GM19468 (cell line): ENCODE results near the gene TMEM267.
"Not testable (repeated sequence)": the region's sequence is repeated elsewhere in the genome, so short reads cannot be mapped to it uniquely, and the experiment has no call there.

Experiments
- ATAC-seq: cut with Tn5 transposase; IDR thresholded peaks from one replicate; pipeline ENCODE4 v1.9.1; 2021; ENCODE audit warnings: mild to moderate bottlenecking, moderate library complexity, moderate number of reproducible peaks; ENCODE audit not compliant: unreplicated experiment; ENCODE audit errors: extremely low read depth

Gene TMEM267

GRCh38 chr5:43483298-43484105, at the start of gene TMEM267:
TSS of gene TMEM267 (minus strand) at chr5:43483865. CDS start at chr5:43453969, 29,896 bp downstream.
- ATAC-seq: peak; percentile 74

- no peak for ATAC-seq
Observed at GRCh38 chr5:43530648-43531047, 47.0 kb upstream of the TMEM267 start.

DNA sequence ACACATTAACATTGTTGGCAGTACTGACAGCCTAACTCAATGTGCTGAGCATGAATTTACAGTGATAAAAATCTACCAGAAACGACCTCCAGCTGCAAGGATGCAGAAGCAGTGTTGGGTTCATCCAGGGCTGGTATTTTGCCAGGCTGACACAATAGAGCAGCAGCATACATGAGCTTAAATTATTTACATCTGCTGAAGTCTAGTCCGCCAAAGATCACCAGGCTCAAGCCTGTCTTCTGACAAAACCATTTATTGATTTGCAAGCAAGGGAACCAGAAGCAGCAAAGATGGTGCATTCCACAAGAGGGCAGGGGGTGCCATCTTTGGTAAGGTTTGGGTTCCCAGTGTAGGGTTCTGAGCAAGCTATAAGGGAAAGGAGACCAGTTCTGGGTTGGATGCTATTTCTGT, 40.0 kb upstream of the TMEM267 start:
- ATAC-seq: no peak

GRCh38 chr5:43520615-43521014, 37.0 kb upstream of the TMEM267 start:
- no peak for ATAC-seq

DNA sequence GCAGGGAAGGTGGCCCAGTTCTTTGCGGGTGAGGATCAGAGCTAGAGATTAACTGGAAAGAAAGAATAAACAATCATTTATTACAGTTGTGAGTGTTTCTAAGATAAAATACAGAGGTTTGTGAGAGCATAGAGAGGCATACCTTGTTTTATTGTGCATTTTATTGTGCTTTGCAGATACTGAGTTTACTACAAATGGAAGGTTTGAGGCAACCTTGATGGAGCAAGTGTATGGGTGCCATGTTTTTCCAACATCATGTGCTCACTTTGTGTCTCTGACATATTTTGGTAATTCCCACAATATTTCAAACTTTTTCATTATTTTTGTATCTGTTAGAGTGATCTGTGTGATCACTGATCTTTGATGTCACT, 32.0 kb upstream of the TMEM267 start:
- ATAC-seq: no peak

DNA sequence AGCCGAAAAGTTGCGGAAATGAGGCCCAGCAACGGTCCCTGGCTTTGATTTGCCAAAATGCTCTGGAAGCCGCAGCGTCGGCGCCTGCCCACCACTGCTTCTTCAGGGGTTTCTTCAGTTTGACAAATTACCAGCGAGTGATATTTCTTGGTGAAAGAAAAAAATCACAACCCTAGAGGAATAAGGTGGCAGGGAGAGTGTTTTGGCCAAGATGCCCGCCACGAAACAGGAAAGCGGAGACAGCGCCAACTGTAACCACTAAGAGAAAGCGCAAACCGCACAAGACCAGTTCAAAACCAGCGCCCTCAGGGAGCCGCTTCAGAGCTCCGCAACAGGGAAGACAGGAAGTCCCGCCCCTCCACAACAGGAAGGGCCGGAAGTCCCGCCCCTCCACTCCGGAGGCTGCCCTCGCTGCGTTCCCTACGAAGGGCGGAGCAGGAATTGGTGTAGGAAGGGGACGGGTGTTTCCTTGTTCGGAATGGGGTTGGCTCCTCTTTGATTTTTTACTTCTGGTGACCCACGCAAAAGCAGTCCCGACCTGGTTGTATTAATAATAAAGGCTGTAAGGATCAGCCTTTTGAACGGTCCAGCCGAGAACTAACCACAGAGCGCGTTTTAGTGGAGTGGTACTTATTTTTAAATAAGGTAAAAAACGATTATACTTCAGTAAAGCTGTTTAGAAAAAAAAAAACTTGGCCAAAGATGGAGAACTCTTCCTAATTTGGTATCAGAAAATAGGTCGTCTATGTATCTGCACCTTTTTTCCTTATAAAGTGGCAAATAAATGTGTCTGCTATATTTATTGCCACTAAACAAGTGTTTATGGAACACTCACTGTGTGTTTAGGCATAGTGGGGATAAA, 31.4 kb upstream of the TMEM267 start, which contains the start of gene C5orf34:
TSS of gene C5orf34 (minus strand) at position 333 of the 862 bp plus-strand sequence. CDS start 5,809 bp downstream, outside the sequence.
- ATAC-seq: peak; percentile 93

DNA sequence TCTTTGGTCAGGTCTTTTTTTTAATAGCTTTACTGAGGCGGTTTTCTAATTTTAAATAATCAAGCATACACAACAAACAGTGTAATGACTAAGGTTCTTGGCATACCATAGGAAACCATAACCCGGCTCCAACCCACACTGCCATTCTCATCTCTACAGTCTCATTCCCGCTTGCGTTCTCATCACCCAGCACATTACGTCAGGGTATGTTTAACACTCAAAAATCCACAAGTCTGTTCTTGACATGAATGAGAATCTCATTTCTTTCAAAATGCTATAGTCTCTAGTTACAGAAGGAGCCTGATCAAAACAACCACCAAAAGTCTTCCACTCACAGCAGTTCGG, 30.8 kb upstream of the TMEM267 start:
- no peak for ATAC-seq

DNA sequence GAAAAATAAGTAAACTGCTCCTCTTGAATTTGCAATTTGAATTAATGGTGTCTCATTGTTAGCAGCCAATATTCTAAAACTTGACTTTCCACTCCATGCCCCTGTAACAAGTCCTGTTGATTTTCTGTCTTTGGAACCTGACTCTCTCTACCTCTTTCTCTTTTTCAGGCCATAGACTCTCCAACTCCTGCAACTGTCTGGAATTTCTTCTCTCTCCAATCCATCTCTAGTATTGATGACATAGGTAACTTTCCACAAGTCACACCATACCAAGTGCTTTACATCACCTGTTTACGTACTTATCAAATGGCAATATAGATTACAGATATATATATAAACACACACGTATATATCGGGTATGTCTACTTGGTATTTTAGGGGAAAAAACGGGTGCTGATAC, 30.4 kb upstream of the TMEM267 start:
- no peak for ATAC-seq

DNA sequence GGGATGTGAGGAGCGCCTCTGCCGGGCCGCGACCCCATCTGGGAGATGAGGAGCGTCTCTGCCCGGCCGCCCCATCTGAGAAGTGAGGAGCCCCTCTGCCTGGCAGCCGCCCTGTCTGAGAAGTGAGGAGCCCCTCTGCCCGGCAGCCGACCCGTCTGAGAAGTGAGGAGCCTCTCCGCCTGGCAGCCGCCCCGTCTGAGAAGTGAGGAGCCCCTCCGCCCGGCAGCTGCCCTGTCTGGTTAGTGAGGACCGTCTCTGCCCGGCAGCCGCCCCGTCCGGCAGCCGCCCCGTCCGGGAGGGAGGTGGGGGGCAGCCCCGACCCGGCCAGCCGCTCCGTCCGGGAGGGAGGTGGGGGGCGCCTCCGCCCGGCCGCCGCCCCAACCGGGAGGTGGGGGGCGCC, 27.4 kb upstream of the TMEM267 start:
- ATAC-seq: not testable (repeated sequence)

GRCh38 chr5:43498581-43498980, 14.9 kb upstream of the TMEM267 start:
- no peak for ATAC-seq

- ATAC-seq: no peak
Observed at GRCh38 chr5:43497311-43498104, 13.8 kb upstream of the TMEM267 start.

DNA sequence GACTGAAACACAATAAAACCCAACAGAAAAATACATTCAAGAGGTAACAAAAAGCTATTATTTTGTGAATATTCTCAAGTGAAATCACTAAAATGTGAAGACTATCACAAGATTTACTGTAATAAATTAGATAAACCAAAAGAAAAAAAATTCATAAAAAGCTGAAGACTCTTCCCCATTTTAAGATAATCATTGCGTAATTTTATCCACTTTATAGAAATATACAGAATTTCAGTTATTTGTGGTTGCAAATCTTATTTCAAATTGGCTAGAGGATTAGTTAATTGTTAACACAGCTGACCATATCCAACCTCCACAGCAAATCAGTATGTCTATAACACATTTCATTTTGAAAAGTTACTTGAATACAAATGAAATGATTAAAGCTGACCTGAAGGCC, 7.7 kb upstream of the TMEM267 start:
- ATAC-seq: no peak

- no peak for ATAC-seq
Observed at GRCh38 chr5:43486353-43486752, 2.7 kb upstream of the TMEM267 start.

DNA sequence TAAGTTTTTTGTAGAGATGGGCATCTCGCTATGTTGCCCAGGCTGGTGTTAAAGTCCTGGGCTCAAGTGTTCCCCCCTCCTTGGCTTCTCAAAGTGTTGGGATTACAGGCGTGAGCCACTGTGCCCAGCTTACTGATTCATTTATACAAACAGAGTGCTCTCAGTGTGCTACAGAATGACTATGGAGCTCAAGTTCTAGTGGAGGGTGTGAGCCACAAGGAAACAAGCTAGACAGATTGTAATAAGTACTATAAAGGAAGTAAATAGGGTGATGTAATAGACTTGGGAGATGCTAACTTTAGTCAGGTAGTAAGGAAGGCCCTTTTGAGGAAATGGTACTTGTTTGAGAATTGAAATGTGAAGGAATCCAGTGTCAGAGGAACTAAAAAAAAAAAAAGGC, 1.7 kb upstream of the TMEM267 start:
- ATAC-seq: no peak

DNA sequence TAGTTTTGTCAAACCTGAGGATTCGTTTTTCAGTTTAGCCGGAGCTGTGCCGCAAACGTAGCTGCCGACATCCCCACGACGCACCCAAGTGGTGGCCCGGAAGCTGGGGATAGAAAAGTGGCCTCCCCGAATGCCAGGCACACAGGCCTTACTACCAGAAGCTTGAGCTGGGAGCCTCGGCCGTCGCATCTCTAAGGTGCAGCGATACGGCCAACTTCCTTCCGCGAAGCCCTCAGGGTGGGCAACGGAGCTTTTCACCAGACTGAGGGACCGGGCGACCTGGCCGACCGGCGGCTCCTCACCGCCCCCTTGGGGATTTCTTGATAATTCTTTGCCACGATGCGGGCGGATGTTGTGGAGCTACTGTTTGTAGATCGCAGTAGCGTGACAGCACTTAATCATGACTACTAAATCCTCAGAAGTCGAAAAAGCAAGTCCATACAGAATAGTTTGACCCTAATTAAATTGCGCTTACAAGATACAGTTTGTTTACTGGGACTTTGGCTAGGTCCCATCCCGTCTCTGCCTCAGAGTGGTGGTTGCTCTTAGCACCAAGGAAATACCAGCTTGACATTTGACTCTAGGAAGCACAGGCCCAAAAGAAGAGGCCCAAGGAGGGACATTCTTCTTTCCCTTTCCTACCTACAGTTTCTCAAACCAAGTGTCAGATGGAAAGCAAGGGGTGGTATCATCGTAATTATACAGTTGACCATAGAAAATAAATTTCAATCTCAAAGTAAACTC, 613 bp upstream of the TMEM267 start:
- peak; percentile 85 for ATAC-seq

GRCh38 chr5:43482490-43483297, 971 bp downstream of the TMEM267 start:
- ATAC-seq: no peak

DNA sequence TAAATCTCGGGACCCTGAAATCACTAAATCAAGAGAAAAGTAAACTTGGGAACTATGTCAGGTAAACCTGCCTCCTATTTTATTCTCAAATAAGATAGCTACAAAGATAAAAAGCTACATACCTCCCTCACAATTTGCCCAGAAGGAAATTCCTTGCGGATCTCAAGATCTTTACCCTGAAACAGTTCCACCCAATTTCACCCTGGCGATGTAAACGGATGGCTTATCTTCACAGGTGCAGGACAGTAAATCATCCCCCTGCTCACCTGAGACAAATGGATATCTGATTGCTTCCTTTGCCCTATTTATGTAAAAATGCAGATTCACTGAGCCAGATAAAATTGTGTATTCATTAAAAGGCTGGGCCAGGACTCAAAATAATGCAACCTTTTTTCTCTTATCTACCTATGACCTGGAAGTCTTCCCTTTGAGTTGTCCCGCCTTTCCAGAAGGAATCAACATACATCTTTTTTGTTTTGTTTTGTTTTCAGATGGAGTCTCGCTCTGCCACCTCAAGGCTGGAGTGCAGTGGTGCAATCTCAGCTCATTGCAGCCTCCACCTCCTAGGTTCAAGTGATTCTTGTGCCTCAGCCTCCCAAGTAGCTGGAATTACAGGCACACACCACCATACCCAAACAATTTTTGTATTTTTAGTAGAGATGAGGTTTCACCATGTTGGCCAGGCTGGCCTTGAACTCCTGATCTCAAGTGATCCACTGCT, 13.8 kb downstream of the TMEM267 start:
- no peak for ATAC-seq

DNA sequence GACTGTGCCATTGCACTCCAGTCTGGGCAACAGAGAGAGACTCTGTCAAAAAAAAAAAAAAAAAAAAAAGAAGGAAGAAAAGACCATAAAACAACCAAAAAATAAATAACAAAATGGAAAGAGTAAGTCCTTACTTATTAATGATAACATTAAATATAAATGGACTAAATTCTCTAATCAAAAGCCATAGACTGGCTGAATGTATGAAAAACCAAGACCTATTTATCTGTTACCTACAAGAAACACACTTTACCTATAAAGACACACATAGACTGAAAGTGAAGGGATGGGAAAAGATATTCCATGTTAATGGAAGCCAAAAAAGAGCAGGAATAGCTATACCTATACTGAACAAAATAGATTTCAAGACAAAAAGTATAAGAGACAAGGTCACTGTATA, 16.6 kb downstream of the TMEM267 start:
- no peak for ATAC-seq
